Renal cortex interstitium (tissue), 11 donors: ENCODE measurements around the gene SCUBE3. TPM values are rescaled to one million over a fixed set of nuclear protein-coding genes. Genes with fewer than 3 reads are reported as not detected.

Experiments
- DNase-seq, 11 donors: peaks; one replicate each; pipeline ENCODE4 v3.0.0-alpha.2; 2013; ENCODE audit warnings: low read depth in 9 of 11, low spot score in 4 of 11; ENCODE audit errors: extremely low read depth in 1 of 11
- polyA plus RNA-seq, 3 donors: library from polyadenylated mRNA; unstranded; fragments of 120-200 nt; gene quantifications; one replicate each; pipeline ENCODE4 v1.2.1, GENCODE V29; 2013; ENCODE audit not compliant: insufficient read length in 3 of 3

Gene SCUBE3
- polyA plus RNA-seq, 3 donors = 49.2 to 56.9 (median 49.5) TPM

DNA sequence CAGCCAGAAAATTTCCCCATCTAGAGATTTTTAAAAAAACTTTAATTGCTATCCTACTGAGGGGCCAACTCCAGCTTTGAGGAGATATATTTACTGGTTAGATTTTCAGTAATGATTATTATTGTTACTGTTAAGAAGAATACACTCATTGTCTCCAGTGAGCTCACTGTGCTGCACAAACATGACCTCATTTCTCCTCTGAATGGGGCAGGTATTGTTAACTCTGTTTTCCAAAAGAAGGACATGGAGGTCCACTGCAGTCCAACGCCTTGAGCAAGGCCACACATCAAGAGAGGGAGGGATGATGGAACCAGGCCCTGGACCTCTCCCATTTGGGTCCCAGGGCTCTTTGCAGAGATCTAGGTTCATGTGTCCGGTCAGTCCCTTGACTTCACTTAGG is 13.9 kb upstream of the SCUBE3 start:
- no peak for DNase-seq

DNA sequence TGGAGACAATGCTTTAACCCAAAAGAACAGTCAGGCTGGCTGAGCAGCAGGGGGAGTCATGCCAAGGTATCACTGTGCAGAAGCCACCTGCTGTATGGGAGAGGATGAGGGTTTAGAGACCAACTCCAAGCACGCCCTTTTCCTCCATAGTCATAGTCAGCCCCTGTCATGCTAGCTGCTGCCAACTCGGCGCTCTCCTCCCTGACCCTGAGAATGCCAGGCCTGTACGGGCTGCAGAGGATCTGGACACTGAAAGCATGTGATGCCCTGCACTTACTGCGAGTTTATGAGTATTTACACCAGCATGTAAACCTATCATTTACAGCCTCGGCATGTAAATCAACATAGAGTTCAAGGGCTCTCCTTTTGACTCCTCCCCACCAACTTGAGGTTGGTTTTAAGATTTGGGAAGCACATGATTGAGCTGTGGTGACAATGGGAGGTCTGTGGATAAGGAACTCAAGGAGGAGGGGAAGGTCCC is 11.7 kb upstream of the SCUBE3 start:
- DNase-seq = no peak

- no peak for DNase-seq
These were observed 10.5 kb upstream of the SCUBE3 start for GRCh38 chr6:35203152-35203670.

DNA sequence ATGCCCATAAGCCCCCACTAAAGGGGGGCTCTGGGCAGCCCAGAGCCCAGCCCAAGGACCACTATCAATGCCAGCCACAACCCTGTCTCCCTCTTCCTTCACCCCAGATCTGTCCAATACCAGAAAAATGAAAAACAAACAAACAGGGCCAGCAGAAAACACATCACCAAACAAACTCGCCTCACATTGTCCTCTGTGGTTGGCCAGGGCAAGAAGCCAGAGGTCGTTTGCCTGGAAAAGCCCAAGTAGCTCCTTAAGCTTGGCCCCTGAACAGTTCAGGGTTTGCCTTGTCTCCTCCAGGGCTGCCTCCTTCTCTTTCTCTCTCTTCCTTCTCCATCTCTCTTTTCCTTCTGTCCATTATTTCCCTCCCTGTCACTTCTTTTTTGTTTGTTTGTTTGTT is 10.1 kb upstream of the SCUBE3 start:
- no peak for DNase-seq

DNA sequence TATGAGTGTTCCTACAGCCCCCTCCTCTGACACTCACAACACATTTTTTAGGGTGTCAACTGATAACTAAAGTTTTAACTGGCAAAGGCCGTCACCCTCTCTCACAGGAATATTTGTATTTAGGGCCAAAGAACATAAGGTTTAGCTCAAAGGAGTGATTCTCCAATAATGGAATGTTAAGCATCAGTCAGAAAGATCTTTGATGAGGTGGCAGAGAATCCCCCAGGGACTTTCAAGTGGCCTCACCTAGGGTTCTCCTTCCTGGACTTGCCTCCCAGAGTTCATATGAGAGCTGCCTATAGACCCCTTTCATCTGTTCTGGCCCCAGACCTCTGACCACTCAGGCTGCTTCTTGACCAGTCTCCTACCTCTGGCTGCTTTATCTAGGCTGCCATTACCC is 7.4 kb upstream of the SCUBE3 start:
- DNase-seq = no peak

GRCh38 chr6:35208419-35208818 is 5.3 kb upstream of the SCUBE3 start:
- DNase-seq = no peak

DNA sequence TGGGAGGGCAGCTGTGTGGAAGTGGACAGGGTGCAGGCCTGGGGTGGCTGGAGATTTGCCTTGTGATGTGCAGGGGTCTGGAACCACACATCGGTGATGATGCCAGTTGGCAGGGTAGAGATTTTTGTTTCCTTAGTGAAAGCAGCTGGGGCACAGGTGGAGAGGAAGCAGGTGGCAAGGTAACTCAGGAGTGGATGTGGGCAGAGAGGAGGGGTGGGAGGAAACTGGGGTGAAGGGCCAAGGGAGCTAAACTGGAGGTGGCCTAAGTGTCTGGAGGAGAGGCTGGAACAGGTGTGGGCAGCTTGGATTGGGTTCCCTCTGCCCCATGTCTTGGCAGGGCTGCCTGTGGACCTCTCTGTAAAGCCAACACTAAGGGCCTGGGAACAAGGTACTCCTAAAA is 4.7 kb upstream of the SCUBE3 start:
- DNase-seq = no peak

GRCh38 chr6:35209622-35210247 is 4.0 kb upstream of the SCUBE3 start:
- DNase-seq = no peak

- peak in 2 of 11 donors; percentile 46 to 59 for DNase-seq
These were observed 411 bp upstream of the SCUBE3 start for GRCh38 chr6:35213298-35213791.

GRCh38 chr6:35214869-35215664 is 1.3 kb downstream of the SCUBE3 start:
- DNase-seq = no peak

DNA sequence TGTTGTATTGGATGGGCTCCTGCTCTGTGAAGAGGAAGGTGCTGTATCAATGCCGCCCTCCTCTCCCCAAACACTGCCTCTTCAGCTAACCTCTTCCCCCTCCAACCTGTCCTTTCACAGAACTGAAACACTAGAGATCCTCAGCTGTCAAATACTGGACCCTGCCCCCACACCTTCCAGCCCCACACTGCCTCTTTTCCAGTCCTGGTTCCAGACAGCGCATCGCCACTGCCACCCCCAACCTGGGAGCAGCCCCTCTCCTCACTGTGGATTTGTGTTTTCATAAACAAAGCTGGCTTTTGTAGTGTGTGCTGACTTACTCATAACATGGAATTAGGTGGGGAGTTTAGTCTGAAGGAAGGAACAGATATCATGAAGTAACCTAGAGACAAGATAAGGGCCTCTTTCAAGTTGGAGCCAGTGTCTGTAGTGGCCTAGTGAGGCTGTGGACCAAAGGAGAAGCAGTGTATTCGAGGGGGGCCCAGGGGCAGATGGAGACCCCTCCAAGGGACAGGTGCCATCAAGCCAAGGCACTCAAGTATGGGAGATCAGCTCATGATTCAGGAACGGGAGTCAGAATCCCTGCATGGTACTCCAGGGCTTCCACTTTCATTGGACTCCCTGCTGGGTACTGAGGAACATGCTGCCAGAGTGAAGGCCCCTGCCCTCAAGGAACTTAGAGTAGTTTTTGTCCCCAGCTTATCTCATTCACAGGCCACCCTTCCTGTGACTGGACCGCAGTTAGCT is 2.1 kb downstream of the SCUBE3 start:
- no peak for DNase-seq

- no peak for DNase-seq
These were observed 2.6 kb downstream of the SCUBE3 start for GRCh38 chr6:35216412-35216732.

- DNase-seq = no peak
These were observed 3.4 kb downstream of the SCUBE3 start for GRCh38 chr6:35216851-35217811.

GRCh38 chr6:35218021-35218420 is 4.3 kb downstream of the SCUBE3 start:
- no peak for DNase-seq

DNA sequence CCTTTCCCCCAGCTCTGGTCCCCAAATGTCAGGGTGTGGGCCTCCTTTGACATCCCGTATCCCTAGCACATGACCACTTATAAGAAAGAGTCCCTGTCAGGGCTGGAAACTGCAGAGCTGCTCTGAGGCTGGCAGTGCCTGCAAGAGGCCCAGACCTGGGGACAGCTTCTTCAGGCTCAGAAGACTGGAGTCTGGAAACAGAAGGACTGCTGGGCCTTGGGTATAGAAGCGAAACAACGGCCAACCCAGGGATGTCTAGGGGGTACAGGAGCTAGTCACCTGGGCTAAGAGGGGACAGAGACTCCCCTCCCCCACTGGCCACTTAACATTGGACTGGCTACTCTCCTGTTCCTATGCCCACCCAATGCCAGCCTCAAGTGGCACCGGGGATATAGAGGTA is 4.7 kb downstream of the SCUBE3 start:
- DNase-seq = no peak

DNA sequence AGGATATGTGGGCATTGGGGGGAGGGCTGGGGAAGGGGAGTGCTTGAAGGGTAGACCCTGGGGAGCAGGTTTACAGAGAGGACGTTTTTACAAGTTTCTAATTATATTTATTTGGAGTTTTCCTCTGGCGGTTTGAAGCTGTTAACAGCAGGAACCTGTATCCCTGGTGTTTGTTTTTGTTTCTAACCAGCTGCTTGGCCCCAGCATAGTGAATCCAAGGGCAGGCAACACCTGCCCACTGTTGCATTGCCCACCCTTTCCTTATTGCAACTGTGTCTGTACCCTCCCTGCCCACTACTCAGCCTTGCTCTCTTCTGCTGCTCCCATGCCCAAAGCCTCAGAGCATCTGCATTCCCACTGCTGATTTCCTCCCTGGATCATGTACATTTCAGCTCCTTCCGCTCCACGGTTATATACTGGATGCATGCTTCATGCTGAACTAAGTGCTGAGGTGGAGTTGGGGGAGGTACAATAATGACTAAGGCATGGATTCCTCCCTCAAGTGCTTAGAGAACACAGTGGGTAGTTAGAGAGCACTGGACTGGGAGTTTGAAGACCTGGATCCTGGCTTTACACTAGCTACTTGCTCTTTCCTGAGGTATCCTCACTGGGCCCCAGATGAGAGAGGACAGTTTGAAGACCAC is 6.0 kb downstream of the SCUBE3 start:
- no peak for DNase-seq

GRCh38 chr6:35220711-35221110 is 7.0 kb downstream of the SCUBE3 start:
- no peak for DNase-seq

GRCh38 chr6:35223396-35223795 is 9.6 kb downstream of the SCUBE3 start:
- no peak for DNase-seq
